ENCODE measurements around the gene NRK.
"Not testable (repeated sequence)": the region's sequence is repeated elsewhere in the genome, so short reads cannot be mapped to it uniquely, and the experiment has no call there.

The NRK gene, protein sequence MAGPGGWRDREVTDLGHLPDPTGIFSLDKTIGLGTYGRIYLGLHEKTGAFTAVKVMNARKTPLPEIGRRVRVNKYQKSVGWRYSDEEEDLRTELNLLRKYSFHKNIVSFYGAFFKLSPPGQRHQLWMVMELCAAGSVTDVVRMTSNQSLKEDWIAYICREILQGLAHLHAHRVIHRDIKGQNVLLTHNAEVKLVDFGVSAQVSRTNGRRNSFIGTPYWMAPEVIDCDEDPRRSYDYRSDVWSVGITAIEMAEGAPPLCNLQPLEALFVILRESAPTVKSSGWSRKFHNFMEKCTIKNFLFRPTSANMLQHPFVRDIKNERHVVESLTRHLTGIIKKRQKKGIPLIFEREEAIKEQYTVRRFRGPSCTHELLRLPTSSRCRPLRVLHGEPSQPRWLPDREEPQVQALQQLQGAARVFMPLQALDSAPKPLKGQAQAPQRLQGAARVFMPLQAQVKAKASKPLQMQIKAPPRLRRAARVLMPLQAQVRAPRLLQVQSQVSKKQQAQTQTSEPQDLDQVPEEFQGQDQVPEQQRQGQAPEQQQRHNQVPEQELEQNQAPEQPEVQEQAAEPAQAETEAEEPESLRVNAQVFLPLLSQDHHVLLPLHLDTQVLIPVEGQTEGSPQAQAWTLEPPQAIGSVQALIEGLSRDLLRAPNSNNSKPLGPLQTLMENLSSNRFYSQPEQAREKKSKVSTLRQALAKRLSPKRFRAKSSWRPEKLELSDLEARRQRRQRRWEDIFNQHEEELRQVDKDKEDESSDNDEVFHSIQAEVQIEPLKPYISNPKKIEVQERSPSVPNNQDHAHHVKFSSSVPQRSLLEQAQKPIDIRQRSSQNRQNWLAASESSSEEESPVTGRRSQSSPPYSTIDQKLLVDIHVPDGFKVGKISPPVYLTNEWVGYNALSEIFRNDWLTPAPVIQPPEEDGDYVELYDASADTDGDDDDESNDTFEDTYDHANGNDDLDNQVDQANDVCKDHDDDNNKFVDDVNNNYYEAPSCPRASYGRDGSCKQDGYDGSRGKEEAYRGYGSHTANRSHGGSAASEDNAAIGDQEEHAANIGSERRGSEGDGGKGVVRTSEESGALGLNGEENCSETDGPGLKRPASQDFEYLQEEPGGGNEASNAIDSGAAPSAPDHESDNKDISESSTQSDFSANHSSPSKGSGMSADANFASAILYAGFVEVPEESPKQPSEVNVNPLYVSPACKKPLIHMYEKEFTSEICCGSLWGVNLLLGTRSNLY (N-terminal part only)

DNA sequence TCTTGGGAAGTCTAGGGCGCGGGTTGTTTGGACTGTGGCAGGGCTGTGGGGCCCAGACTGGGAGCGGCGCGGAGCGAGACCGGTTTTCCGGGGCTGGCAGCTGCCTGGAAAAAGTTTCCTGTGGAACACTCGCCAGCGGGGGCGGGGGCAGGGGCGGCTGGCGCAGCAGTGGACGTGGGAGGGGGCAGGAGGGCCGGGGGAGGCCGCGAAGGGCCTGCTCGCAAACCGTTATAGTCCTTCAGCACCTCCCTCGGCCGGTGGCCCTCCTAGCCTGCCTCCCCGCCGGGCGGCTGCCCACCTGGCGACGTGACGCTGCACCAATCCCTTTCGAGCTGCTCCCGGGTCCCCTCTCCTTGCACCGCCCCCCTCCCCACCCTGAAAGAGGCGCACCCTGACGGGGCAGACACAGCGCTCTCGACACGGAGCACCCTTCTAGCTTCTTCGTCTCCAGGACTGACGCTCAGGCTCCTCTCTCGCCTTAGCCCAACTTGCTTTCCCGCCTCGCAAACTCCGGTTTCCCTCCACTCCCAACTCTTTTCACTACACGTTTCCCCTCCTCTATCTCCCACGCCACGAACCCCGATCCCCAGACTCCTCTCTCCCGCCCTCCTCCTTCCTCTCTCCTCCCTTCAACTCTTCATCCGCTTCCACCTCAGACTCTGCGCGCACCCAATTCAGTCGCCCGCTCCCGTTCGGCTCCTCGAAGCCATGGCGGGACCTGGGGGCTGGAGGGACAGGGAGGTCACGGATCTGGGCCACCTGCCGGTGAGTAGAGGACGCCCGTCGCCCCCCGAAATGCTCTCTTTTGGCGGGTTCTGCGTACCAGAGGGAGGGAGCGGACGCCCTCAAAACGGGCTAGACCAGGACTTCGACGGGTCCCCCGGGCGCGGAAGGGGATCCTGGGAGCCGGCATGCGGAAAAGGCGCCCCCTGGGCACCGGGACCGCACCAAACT, at the start of gene NRK:
Gene NRK (plus strand): TSS at position 402 of the 954 bp plus-strand sequence. CDS start 307 bp downstream, at position 709.
- in situ Hi-C loops (cut with MboI; ENCODE audit: low sequenced_read_pairs), result no loop called here

DNA sequence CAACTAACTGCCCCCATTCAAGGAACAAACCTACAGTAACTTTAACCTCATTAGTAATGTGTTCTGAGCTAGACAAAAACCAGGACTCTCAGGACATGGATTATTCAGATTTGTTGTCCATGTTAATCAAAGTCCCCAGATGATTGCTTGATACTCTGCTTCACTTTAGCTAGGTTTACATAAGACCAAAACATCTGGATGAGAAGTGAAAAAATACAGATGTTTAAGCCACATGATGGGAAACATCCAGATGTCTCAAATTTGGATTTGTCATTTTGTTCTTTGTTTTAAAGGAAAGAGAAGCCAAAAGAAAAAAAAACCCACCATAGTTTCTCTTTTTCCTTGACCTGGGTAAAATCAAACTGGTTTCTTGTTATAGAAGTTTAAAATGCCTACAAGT, 48.5 kb upstream of the NRK start:
- in situ Hi-C loops (cut with MboI; ENCODE audit: low sequenced_read_pairs), result no loop called here

DNA sequence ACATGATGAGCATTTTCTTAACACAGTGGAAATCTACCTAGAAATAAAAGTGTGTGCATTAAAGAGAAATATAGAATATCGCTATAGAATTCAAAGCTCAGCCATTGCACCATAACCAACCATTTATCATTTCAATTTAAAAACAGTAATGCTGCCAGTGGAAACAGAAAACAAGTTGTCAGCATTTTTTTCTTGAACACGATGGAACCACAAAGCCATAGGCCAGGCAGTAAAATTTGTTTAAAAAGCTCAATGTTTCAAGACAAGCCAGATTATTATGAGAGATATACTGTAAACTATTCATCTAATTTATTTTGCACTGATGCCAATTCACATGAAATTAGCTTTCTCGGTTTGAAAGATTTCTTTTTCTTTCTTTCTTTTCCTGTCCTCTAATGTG, 46.7 kb upstream of the NRK start:
- in situ Hi-C loops (cut with MboI; ENCODE audit: low sequenced_read_pairs), result no loop called here

DNA sequence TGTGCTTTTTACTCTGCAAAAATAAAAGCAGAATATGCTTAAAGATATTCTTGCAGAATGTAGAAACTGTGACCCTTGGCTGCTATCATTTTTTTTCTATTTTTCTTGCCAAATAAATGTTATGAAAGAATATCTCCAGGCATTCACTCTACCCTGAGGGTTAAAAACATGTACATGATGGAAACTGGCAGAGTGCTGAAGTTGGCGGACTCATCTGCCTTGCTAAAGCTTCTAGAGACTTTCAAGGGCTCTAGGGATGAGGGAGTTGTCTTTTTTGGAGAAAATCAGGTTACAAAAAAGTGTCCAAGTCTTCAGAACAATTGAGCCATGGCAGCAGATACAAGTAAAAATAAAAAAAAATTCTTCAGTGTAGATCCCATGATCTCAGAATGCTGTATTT, 40.5 kb upstream of the NRK start:
- in situ Hi-C loops (cut with MboI; ENCODE audit: low sequenced_read_pairs), result no loop called here

DNA sequence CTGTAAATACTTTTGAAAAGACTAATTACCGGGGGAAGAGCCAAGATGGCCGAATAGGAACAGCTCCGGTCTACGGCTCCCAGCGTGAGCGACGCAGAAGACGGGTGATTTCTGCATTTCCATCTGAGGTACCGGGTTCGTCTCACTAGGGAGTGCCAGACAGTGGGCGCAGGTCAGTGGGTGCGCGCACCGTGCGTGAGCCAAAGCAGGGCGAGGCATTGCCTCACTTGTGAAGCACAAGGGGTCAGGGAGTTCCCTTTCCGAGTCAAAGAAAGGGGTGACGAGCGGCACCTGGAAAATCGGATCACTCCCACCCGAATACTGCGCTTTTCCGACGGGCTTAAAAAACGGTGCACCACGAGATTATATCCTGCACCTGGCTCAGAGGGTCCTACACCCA, 25.5 kb upstream of the NRK start:
- in situ Hi-C loops (cut with MboI; ENCODE audit: low sequenced_read_pairs), result not testable (repeated sequence)

DNA sequence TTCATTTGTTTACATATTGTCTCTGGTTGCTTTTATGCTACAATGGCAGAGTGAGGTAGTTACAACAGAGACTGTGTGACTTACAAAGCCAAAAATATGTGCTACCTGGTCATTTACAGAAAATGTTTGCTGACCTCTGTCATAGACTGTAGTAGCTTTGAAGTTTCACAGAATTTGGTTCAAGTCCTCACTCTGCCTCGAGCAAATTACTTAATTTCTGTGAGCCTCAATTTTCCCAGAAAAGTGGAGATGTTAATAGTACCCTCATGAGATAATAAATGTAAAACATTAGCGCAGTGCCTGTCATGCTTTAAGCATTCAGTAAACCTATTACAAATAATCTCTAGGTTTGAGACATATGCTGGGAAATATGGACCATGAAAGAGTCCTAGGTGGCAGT, 18.4 kb upstream of the NRK start:
- in situ Hi-C loops (cut with MboI; ENCODE audit: low sequenced_read_pairs), result no loop called here

DNA sequence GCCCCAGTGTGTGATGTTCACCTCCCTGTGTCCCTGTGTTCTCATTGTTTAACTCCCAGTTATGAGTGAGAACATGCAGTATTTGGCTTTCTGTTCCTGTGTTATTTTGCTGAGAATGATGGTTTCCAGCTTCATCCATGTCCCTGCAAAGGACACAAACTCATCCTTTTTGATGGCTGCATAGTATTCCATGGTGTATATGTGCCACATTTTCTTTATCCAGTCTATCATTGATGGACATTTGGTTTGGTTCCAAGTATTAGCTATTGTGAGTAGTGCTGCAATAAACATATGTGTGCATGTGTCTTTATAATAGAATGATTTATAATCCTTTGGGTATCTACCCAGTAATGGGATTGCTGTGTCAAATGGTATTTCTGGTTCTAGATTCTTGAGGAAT, 16.7 kb upstream of the NRK start:
- in situ Hi-C loops (cut with MboI; ENCODE audit: low sequenced_read_pairs), result not testable (repeated sequence)

DNA sequence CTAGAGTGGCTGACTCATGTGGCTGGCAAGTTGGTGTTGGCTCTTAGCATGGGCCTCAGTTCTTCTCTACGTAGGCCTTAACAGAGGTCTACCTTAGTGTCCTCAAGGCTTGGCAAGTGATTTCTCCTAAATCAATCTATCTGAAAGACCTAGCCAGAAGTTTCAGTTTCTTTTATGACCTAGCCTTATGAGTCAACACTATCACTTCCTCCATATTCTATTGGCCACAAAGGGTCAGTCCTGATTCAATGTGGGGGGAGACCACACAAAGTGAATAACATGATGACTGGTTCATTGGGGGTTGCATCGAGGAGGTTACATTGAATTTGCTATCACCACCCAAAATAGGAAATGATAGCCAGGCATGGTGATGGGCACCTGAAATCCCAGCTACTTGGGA, 5.8 kb upstream of the NRK start:
- in situ Hi-C loops (cut with MboI; ENCODE audit: low sequenced_read_pairs), result no loop called here

DNA sequence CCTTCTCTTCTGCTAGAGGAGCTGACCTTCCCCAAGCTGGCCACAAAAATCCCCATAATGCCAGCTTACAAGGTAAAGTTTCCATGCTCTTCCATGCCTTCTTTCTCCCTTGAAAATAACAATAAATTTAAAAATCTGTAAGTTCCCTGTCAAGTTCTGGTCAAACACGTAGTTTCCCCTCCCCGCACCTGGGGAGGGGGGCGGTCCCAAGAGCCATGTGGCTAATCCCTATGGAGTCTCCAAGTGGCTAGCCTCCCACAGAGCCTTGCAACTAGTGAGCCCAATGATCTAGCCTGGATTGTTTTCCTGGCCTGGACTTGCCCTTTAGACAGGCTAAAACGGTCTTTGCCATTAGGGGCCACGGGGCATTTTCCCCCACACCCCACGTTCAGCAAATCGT, 2.1 kb upstream of the NRK start:
- in situ Hi-C loops (cut with MboI; ENCODE audit: low sequenced_read_pairs), result no loop called here

DNA sequence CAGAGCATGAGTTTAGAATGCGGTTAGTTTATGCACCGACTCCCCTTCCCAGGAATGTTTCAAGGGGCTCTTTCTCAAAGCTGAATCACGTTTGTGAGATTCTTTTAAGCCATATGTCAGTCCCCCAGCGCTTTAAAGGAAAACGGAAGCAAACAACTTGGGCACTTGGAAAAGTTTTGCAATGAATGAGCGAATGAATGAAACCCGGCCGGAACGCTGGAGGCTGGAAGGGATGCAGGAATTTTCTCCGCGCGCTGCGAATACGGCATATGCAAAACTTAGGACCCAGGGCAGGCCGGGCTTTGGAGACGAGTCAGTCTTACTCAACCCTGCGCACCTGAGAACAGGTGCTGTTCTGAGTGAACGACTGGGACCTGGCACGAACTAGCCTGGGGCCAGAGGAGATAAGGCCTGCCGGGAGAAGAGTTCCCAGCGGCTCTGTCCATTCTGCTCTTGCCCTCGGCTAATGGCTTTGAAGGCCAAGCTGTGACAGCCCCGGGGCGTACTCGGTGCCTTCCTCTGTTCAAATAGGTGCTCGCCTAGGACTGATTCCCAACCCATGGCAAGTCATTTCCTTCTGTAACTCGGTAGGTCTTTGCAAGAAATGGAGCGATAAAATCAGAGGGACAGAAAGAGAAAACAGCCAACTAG, 743 bp upstream of the NRK start:
- in situ Hi-C loops (cut with MboI; ENCODE audit: low sequenced_read_pairs), result no loop called here

DNA sequence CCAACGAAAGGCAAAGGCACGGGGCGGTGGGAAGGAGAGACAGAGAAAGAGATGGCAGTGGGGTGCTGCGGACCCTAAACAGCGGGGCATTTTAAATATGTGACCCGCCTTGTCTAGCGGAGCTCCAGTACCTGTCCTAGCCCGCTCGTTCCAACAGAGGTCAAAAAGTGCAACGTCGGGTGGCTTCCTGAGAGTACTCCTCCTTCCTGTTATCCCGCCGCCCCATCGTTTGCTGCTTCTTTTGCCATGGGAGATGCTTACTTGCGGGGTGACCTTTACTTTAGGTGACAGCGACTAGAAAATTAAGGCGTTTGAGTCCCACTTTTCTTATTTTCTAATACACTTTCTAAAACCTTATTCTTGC, 735 bp downstream of the NRK start:
- in situ Hi-C loops (cut with MboI; ENCODE audit: low sequenced_read_pairs), result no loop called here

DNA sequence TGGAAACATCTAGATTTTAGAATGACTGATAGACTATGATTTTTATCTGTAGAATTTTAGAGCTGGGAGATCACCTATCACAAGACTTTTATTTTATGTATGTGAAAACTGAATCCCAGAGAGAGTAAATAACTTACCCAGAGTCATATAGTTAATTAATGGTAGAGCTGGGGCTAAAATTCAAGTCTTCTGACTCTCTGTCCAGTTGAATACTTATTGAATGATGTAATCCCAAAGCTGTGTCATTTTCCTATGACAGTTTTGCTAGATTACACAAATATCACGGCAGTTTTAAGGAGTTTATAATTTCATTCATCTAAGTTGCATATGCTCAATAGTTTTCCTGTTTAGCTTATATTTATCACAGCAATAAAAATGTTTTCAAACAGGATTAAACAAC, 6.7 kb downstream of the NRK start:
- in situ Hi-C loops (cut with MboI; ENCODE audit: low sequenced_read_pairs), result no loop called here

DNA sequence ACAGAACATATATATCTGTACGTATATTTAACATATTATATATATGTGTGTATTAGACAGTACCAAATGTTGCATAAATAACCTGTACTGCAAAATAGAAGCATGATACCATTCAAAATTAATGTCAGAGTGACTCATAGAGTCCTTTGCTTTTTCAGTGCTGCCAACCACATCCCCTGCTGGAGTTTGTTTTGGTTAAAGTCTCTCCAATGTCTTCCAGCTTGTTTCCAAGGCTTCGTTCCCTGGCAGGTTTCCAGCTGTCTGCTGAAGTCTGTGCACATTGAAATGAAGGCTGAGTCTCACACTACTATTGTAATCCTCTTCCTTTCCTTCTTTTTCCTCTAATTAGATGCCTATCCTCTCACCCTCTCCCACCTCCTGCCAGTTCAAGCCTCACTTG, 14.9 kb downstream of the NRK start:
- in situ Hi-C loops (cut with MboI; ENCODE audit: low sequenced_read_pairs), result no loop called here

DNA sequence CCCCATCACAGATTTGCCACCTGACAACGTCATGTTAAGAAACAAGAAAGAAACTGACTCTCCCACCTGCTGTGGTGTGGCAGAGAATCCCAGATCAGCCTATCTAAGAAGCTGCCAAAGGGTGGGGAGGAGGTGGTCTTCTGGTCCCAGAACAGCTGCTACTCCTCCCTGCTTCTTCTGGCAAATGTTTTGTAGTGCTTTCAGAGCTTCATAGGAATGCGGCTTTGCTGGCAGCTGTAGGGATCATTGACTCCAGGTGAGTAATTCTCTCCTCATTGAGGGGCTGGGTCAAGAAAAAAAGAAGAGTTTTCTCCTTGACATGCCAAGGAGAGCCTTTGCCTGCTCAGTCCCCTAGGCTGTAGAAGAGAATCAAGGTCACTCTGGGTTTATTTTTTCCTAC, 23.3 kb downstream of the NRK start:
- in situ Hi-C loops (cut with MboI; ENCODE audit: low sequenced_read_pairs), result no loop called here

DNA sequence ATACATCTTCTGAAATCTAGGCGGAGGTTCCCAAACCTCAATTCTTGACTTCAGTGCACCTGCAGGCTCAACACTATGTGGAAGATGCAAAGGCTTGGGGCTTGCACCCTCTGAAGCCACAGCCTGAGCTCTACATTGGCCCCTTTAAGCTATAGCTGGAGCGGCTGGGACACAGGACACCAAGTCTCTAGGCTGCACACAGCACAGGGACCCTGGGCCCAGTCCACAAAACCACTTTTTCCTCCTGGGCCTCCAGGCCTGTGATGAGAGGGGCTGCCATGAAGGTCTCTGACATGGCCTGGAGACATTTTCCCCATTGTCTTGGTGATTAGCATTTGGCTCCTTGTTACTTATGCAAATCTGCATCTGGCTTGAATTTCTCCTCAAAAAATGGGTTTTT, 27.8 kb downstream of the NRK start:
- in situ Hi-C loops (cut with MboI; ENCODE audit: low sequenced_read_pairs), result not testable (repeated sequence)

DNA sequence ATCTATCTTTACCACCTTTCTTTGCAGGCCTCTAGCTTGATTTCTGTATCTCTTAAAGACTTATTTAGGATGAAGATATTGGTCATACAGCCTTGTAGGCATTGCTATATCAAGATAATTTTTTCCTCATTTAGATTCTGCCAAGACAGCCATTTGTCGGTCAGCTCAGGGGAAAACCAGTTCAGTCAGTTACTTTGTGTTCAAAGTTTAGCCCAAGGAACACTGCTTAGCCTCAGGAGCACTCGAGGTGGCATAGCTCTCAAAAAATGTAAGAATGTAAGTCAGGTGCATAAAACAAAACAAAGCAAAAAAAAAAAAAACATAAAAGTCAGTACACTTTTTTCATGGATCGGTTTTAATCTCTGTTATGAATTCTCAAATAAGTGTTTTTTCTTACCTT, 43.4 kb downstream of the NRK start:
- in situ Hi-C loops (cut with MboI; ENCODE audit: low sequenced_read_pairs), result no loop called here

DNA sequence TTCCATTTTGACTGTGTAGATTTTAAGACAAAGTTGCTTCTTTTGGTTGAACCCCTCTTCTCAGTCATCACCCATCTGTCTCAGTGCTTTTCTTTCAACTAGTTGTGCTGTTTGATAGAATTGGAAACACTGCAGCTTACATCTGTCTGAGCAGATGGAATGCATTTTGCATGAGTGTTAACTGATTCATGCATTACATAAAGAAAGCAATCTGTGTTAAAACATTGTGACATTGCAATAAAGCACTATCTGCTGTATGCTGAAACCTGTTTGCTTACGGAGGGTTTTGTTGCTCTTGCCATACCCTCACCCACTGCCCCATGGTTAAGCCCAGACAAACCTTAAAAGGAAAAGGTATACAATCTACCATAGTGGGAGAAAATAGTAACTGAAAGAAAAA, 47.4 kb downstream of the NRK start:
- in situ Hi-C loops (cut with MboI; ENCODE audit: low sequenced_read_pairs), result no loop called here

DNA sequence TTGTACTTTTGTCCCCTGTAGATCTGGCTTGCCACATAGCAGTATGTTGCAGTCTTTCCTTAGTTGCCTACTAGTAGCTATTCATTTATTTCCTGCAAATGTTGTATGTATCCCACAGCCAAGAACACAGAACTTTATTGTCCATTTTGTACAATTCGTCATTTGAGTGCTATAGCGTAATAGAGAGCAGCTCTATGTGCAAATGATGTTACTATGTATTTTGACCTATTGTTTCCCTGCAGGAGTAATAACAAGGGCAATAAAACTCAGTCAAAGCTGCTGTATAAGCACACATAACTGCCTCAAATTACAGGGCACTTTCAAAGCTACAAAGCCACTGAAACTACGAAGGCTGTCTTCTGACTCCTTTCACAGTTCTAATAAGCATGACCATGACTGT, 48.1 kb downstream of the NRK start:
- in situ Hi-C loops (cut with MboI; ENCODE audit: low sequenced_read_pairs), result no loop called here

DNA sequence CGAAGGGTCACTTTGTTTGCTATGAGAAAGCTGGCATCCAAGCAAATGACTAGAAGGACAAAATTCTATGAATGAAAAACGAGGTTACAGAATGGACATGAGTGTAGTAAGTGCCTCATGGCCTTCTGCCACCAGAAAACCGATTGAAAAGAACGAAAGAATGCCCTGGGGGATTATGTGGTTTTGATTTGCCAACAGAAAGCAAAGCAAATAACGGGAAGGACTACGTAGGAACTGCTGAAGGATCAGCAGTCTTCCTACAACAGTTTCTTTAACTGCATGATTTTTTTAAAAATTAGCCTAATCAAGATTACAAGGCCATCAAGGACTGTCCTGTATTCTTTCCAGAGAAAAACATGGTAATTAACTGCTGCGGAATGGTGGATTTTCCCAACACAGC, 50.6 kb downstream of the NRK start:
- in situ Hi-C loops (cut with MboI; ENCODE audit: low sequenced_read_pairs), result no loop called here

DNA sequence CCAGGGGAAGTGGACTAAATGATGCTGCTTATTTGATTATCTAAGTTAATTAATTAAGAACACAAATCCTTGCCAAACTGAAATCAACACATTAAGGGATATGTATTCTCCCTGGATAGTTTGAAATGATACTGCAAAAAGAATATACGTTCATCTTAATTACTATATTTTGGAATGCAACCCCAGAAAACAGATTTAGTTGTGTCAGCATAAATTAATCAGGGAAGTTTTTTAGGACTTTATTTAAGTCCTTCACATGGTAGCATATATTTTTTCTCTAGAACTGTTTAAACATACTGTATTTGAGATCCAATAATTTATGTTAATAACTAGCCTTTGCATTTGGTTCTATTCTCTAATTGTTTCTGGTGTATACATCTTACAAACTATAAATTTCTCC, 52.5 kb downstream of the NRK start:
- in situ Hi-C loops (cut with MboI; ENCODE audit: low sequenced_read_pairs), result no loop called here

All from hTERT RPE-1 (cell line).